GM18870 (cell line): ENCODE results near the gene DNM3.

Experiments used
- ATAC-seq: cut with Tn5 transposase; IDR thresholded peaks from one replicate; pipeline ENCODE4 v1.9.1; 2021; ENCODE audit warnings: moderate library complexity; ENCODE audit not compliant: unreplicated experiment

The DNM3 gene

DNA sequence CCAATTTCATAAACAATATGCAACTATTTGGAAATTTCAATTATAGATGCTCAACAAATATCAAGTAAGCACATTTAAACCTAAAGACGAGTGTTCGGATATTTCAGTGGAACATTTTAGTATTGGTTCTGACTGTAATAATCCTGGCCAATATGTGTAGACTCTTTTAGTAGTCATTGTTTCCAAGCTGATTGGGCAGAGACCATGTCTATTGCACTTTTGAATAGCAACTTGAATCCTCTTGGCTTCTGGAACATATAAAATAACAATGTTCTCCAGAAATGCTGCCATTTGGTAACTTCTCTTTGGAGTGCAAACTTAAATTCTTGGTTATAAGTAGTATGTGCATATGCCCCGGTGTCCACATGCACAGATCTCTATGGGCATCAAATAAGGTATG lies 373.7 kb downstream of the DNM3 start:
- ATAC-seq: no peak

DNA sequence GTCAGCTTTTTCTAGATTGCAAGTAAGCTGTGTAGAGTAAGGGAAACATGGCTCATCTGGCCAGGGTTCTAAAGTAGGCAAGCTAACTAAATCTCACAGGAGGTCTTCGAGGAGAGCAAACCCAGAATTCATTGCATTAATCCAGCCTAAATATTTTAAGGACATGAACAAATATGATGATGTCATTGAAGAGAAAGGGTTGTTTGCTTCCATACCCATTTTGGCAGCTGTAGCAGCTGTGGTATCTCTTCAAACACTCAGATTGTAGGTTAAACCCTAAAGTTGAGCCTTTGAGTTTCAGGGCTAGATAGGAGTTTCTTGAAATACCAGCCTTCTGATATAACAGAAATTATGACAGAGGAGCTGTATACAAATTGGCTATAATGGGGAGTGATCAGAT lies 378.7 kb downstream of the DNM3 start:
- no peak for ATAC-seq

DNA sequence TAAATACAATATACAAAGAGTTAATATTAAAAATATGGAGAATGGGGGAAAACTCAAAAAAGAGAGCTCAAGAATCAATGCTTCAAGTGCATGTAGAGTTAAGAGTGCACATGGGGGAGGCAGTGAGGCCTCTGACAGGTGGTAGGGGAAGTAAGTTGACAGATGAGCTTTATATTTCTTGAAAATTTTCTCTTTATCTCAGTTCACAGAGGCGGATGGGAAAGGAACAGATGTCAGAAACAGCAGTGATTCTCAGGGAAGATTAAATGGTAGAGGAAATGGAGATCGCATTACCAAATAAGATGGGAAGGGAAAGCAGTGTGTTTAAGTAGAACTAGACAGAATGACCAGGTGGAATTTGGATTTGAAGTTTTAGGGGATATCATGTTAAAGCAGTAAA lies 379.1 kb downstream of the DNM3 start:
- no peak for ATAC-seq

DNA sequence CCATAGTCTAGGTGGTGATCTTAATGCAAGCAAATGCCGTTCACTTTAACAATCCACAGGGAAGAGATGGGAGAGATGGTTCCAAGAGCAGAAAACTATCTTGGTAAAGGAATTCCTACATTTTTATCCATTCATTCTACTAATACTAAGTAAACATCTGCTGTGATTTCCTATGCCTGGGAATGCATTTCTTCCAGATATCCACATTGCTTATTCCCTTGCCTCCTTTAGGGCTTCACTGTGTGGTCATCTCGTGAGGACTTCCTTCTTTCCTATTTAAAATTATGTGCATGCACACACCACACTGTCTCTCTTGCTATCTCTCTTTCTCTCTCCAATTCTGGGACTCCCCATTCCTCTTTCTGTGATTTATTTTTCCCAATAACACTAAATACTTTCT lies 380.1 kb downstream of the DNM3 start:
- ATAC-seq: no peak

DNA sequence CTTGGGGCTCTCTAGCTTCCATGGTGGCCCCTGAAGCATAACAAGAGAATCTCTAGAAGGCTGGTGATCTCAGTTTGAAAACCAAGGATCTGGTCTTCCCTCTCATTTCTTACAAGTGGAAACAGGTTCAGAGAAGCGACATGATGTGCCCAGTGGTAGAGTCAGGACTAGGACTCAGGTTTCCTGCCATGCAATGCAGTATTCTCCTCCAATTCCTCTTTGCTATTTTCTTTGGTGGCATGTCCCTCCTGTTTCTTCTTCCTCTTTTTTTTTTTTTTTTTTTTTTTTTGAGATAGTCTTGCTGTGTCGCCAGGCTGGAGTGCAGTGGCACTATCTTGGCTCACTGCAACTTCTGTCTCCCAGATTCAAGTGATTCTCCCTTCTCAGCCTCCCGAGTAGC lies 383.6 kb downstream of the DNM3 start:
- no peak for ATAC-seq

DNA sequence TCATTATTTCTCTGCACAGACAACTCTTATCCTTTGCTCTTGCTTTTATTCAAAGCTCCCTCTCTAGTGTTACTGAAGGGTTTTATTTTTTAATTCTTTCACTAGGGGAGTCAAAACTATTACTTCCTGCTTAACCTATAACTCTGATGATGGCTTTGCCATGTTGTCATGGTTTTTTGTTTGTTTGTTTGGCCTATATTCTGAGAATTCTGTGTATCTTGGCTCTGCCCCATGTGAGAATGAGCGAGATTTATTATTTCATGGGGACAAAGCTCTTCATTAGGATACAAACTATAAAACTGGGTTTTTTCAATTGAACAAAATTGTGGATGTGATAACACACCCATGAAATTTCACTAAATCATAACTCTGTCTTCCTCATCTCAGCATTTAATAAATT lies 388.6 kb downstream of the DNM3 start:
- ATAC-seq: no peak

DNA sequence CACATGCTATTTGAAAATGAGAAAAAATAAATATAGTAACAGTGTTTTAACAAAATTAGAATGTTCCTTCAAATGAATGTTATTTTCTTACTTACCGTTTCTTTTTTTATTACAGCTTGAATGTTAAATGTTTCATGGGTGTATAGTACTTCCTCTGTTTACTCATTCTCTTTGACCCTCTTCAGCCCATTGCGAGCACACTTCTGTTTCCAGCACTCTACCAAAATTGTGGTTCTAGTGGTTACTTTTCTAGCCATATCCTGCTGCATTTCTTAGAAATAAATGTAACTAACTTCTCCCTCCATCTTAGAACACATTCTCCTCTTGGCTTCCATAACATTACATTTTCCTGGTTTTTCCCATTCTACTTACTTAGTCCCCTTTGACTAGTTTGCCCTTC lies 389.2 kb downstream of the DNM3 start:
- ATAC-seq: no peak

DNA sequence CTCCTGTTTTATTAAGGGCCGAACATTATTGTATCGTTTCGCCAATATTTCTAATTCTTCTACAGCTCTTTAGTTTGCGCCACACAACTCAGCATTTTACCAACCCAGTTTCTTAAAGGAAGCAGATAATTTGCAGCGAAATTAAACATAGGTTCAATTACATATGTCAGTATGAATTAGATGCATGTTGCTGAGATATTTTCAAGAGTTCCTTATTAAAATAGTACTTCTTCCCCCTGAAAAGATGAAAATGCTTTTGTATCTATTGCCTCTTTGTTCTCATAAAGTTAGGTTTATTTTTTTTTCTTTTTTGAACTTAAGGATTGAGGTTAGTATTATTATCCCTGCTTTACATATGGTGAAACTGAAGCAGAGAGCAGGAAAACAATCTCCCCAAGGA lies 395.7 kb downstream of the DNM3 start:
- no peak for ATAC-seq

DNA sequence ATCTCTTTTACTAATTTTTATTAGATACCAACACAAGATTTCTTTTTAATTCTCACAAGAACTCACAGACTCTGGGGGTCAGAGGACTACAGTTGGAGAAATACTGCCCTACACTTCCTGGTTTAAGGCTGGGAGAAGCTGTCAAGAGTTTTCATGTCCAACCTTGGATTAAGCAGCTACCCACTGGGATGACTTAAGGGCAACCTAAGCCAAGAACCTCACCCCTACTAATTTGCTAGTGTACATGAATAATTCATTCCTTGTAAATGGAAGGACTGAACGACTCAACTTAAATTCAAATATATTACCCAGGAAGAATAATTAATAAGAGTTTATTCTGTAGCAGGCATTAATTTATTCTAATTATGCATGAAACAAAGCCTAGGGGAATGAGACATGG lies 396.9 kb downstream of the DNM3 start:
- no peak for ATAC-seq

DNA sequence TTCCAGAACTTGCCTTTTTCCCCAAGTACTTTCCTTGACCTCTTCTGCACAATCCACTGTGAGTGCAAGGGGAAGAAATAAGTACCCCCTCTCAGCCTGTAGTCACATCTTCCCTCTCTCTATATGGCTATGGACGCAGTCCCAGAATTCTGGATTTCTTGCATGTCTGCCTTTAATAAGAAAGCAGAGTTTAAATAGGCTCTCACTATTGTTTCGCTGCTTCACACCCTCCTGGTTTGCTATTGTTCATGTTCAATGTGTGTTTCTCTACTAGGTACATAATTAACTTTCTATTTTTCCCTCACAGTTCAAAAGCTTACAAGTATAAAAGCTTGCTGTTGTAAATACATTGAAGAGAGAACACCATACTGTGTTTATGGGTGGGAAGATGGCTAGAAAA lies 397.7 kb downstream of the DNM3 start:
- no peak for ATAC-seq

DNA sequence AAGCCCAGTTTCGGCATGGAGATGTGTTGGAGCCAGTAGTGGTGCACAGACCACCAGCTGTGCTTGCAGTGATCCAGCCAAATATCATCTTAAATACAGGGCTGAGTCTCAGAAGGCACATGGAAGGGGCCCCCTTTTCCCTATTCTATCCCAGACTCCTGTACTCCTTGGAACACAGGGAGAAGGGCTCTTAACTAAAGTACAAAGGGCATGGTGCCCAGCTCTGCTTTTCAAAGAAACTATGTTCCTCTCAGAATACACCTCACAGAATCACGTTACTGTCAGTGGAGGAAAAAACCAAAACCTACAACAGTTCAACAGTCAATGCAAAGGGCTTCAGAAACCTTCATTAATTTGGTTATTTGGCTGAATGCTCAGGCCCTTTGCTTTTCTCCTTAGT lies 398.6 kb downstream of the DNM3 start:
- ATAC-seq: no peak

DNA sequence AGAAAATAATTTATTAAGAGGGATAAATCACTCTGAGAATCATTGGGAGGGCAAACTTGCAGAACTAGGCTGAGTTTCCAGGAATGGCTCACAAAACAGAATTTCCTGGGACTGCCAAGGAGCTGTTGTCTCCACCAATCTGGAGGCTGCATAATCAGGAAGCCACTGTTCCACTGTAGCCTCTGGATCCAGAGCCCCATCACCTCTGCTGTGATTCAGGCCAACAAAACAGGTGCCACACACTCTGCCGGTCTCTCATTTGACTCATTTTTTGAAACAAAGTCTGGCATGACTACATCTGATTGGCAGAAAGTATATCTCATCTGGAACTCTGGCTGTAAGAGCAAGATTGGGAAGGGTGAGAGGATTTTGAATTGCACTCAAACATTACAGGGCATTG lies 400.2 kb downstream of the DNM3 start:
- ATAC-seq: no peak

DNA sequence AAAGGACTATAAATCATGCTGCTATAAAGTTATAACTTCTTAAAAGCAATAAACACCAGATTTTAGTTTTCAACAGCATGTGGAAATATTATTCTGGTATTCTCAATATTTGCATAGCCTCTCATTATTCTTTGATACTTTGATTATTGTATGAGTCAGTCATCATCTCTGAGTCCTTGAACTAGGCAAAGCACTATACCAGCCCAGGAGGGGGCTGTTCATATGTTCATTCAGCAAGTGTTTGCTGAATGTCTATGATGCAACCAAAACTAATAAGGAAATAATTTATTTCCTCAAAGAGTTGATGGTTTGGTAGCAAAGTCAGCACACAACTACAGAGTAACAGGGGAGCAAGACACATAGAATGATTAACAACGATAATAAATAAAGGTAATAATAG lies 403.6 kb downstream of the DNM3 start:
- no peak for ATAC-seq

DNA sequence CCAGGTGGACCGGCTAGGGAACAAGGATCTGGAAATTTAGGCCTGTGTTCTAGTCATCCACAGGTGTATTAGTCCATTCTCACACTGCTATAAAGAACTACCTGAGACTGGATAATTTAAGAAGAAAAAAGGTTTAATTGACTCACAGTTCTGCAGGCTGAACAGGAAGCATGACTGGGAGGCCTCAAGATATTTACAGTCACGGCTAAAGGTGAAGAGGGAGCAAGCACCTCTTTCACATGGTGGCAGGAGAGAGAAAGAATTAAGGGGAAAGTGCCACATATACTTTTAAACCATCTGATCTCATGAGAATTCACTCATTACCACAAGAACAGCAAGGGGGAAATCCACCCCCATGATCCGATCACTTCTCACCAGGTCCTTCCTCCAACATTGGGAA lies 404.5 kb downstream of the DNM3 start:
- ATAC-seq: no peak

DNA sequence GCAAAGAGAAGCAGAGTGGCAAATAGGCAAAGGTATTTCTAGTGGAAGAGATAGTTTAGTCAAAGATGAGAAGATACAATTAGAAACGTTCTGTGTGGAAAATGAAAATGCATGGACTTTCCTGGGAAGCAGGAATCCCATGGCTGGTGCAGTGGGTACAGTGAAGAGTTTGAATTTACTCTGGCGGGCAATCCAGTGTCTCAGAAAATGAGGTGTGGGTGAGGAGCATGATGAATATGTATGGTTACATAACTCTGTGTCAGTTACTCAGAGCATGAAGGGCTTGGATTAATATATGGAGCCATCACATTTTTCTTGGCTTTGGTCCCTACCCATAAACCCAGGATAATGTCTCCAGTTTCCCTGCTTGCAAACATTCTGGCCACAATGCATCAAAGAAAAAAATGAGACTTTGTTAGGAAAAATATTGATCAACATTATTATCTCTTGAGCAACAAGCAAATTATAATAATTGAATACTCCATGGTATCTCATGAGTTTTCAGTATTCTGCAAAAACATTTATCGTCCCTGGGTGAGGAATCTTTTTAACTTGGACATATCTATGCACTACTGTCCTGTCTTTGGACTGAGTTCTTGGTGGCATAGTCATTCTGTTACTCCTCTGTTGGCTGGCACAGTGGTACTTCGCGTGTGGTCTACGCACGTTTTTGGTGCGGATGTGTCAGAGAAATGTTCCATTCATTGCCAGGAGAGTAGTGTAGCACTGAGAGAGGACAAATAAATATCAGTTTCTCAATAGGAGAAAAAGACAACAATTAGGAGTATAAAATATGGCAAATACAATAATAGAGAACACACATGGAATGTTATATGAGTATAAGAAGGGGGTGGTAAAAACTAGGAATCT lies 405.5 kb downstream of the DNM3 start:
- no peak for ATAC-seq

DNA sequence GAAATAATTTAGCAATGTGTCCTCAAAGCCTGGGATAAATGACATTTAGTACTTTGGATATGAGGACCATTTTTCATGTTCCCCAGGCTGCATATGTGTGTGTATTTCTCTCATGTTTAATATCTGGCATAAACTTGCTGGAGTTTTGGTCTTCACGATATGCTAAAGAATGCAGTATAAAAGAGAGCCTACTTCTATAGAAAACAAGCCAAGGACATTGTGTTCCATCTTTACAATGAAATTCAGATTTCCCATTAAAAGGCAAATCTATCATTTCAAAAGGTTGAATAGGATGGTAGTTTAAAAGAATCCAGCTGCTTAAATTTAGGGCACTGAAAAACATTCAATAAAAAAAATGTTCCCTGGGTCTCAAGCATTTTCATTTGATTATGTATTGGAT lies 410.2 kb downstream of the DNM3 start:
- ATAC-seq: no peak

DNA sequence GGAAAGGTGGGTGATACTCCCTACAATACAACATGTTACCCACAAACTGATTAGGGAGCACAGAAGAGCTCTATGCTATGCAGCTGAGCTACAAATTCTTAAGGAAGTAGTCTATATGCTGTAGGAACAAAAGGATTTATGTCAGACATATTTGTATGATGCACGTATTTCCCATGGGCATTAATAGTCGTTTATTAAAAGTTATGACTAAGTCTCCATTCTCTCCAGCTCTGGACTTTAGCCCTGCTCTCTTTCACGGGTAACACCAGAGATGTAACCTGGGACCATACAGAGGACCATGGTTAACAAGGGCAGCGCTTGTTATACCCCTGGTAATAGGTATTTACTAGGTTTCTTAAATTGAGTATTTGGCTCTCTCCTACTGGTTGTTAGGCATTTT lies 411.0 kb downstream of the DNM3 start:
- no peak for ATAC-seq

DNA sequence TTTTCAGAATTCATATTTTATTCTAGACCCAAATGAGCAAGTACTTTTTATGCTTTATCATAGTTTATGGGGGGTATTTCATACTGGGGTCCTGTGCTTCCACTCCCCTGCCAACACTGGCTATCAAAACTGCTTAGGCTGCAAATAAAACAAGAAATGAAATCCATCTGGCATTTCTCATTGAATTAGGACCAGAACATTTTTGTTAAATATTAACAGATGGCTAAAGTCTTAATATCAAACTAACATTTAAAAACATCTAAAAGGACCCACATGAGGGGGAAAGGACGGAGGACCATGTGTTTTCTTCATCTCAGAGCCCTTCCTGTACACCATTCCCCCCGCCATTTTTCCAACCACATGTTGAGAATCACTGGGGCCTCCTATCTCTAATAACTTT lies 411.7 kb downstream of the DNM3 start:
- no peak for ATAC-seq

DNA sequence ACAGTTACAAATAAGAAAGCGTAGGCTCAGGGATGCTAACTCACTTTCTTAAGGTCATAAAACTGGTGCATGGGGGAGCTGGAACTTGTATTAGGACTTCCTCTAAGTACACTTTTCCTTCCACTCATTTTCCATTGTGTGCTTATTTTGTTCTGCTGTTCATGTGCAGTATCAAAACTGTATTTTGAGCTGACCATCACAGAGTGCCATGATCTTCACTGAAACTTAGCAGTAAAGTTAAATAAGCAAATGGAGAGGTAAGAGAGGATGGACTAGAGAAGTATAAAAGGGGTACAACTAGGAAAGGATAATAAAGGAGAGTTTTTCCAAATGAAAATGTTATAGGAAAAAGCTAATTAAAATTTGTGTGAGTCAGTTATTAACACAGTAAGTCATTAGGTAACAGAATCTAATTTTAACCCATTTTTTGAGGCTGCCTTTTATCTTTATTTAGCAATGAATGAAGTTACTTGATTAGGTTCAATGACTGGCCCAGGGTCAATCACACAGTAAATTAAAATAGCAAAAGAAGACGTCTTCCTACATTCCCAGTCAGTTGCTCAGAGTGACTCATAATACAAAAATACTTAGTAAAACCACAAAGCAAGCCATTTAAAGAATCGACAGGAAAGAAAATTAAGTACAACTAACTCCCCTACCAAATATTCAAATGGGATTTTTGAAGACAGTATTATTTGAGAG lies 413.4 kb downstream of the DNM3 start:
- ATAC-seq: no peak

DNA sequence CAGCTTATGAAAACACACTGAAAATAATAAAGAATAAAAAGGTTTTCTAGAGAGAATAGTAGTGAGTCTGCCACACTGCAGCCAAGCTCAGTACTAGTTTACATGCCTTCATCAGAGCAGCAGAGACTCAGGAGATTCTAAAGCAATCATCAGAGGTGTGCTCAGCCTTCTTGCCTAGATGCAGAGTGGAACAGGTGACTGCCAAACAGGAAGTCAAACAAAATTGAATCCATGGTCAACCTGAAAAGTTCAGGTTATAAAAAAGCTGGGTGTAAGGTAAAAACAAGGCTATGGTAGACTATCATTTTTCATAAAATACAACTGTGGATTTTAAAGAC lies 413.9 kb downstream of the DNM3 start:
- ATAC-seq: no peak

DNA sequence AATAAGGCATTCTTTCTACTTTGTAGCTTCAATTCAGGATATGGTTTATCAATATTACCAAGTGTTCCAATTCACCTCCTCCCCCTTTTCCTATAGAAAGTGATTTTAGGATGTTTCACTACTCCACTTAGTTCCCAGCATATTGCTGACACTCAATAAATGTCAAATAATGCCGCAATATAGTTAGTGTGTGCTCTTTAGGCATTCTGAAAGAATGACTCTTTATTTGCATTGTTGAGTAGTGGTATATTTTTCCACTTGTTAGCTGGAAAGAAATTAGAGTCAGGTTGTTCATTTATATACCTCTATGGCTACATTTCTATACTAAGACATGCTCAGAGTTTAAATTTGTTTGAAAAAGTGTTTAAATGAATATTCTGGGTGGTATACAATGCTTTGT lies 424.6 kb downstream of the DNM3 start:
- ATAC-seq: no peak

DNA sequence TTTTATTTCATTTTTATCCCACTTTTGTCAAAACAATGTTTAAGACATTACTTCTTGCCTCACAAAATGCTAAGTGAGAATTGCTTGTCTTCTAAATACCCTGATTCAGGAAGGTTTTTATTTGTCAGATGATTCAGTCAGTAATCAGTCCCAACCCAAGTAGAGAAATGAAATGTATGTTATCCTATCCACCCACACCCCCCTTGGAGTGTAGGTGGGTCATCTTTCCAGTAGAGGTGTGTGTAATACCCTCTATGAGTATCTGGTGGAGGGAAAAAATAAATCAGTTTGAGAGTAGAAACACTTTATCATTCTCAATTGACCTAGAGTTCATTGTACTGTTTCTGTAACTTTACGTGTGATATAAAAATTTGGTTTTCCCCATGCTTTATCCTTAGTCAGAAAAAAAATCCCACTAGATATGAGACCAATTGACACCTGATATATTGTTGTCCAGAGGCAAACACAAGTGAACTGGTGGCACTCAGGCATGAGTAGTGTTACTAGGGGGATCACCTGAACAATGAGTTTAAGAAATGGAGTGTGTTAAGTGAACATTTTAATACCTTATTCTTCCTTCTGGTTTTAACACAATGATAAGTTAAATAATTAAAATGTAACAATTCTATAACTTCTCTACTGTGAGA lies 425.4 kb downstream of the DNM3 start:
- ATAC-seq: no peak
